GM21360 (cell line): ENCODE measurements around the gene CDCP1.
"Not testable (repeated sequence)": the region's sequence is repeated elsewhere in the genome, so short reads cannot be mapped to it uniquely, and the experiment has no call there.

Experiments
- ATAC-seq: cut with Tn5 transposase; IDR thresholded peaks from one replicate; pipeline ENCODE4 v1.9.1; 2021; ENCODE audit warnings: mild to moderate bottlenecking, moderate library complexity; ENCODE audit not compliant: unreplicated experiment

The CDCP1 gene

GRCh38 chr3:45060165-45060892 is 85.8 kb downstream of the CDCP1 start:
- ATAC-seq = no peak

- ATAC-seq = no peak
Measured at GRCh38 chr3:45059132-45059531, 87.0 kb downstream of the CDCP1 start.

- no peak for ATAC-seq
Measured at GRCh38 chr3:45057557-45057956, 88.6 kb downstream of the CDCP1 start.

- ATAC-seq = no peak
Measured at GRCh38 chr3:45056608-45057301, 89.4 kb downstream of the CDCP1 start.

GRCh38 chr3:45055411-45056143 is 90.6 kb downstream of the CDCP1 start:
- no peak for ATAC-seq

- ATAC-seq = no peak
Measured at GRCh38 chr3:45055032-45055410, 91.2 kb downstream of the CDCP1 start.

GRCh38 chr3:45054196-45054857 is 91.9 kb downstream of the CDCP1 start:
- no peak for ATAC-seq

GRCh38 chr3:45053805-45054195 is 92.4 kb downstream of the CDCP1 start:
- not testable (repeated sequence) for ATAC-seq

GRCh38 chr3:45051685-45052084 is 94.5 kb downstream of the CDCP1 start:
- ATAC-seq = no peak

GRCh38 chr3:45049807-45050206 is 96.4 kb downstream of the CDCP1 start:
- ATAC-seq = no peak

- ATAC-seq = no peak
Measured at GRCh38 chr3:45048244-45048643, 97.9 kb downstream of the CDCP1 start.

- ATAC-seq = no peak
Measured at GRCh38 chr3:45043728-45044299, 102.4 kb downstream of the CDCP1 start.

- no peak for ATAC-seq
Measured at GRCh38 chr3:45042162-45042561, 104.0 kb downstream of the CDCP1 start.

GRCh38 chr3:45041666-45042065 is 104.5 kb downstream of the CDCP1 start:
- ATAC-seq = no peak

GRCh38 chr3:45037720-45038455 is 108.3 kb downstream of the CDCP1 start:
- ATAC-seq = peak; percentile 51

- ATAC-seq = no peak
Measured at GRCh38 chr3:45035441-45036301, 110.5 kb downstream of the CDCP1 start.

- ATAC-seq = no peak
Measured at GRCh38 chr3:45034612-45035252, 111.4 kb downstream of the CDCP1 start.

GRCh38 chr3:45033791-45034190 is 112.4 kb downstream of the CDCP1 start:
- ATAC-seq = no peak
